Mucosa of rectum (tissue), 2 donors: ENCODE data around the gene GID8.

Experiments used
- H3K27ac ChIP-seq, 2 donors: one replicate each; pipeline ENCODE4 v1.7.0; 2013; ENCODE audit warnings: inconsistent platforms in 2 of 2, low read depth in 2 of 2, low read length in 2 of 2
- H3K27me3 ChIP-seq, 2 donors: one replicate each; pipeline ENCODE4 v1.7.0; 2013; ENCODE audit warnings: low read length in 2 of 2; ENCODE audit not compliant: control insufficient read depth in 2 of 2, insufficient read depth in 2 of 2
- H3K36me3 ChIP-seq, 2 donors: one replicate each; pipeline ENCODE4 v1.7.0; 2013; ENCODE audit warnings: low read length in 2 of 2; ENCODE audit not compliant: control insufficient read depth in 2 of 2, insufficient read depth in 2 of 2
- H3K4me1 ChIP-seq, 2 donors: one replicate each; pipeline ENCODE4 v1.7.0; 2013; ENCODE audit warnings: low read length in 2 of 2, mild to moderate bottlenecking in 1 of 2; ENCODE audit not compliant: control insufficient read depth in 2 of 2, insufficient read depth in 2 of 2
- H3K4me3 ChIP-seq, 2 donors: one replicate each; pipeline ENCODE4 v1.7.0; 2013; ENCODE audit warnings: low read length in 2 of 2
- H3K9ac ChIP-seq, 2 donors: one replicate each; pipeline ENCODE4 v1.7.0; 2013; ENCODE audit warnings: low read length in 2 of 2, low read depth in 1 of 2, mild to moderate bottlenecking in 1 of 2
- H3K9me3 ChIP-seq, 2 donors: one replicate each; pipeline ENCODE4 v1.7.0; 2013; ENCODE audit warnings: low read length in 2 of 2; ENCODE audit not compliant: control insufficient read depth in 2 of 2
- donor health status: healthy.
- donor health status: Normal muscosa, but diverticular disease.

Gene GID8

GRCh38 chr20:62902926-62903615, 34.9 kb upstream of the GID8 start:
- Histone ChIP-seq H3K4me3 (no peak overlapping the region), H3K27me3 (no peaks in the 10 kb centered on the region), H3K4me1 (peaks cover 29 to 31% of the 10 kb centered on the region in 2 donors), H3K27ac (no peak overlapping the region), H3K9me3 (no peaks in the 10 kb centered on the region), H3K9ac (no peak overlapping the region), H3K36me3 (peaks cover 50 to 66% of the 10 kb centered on the region in 2 donors)

DNA sequence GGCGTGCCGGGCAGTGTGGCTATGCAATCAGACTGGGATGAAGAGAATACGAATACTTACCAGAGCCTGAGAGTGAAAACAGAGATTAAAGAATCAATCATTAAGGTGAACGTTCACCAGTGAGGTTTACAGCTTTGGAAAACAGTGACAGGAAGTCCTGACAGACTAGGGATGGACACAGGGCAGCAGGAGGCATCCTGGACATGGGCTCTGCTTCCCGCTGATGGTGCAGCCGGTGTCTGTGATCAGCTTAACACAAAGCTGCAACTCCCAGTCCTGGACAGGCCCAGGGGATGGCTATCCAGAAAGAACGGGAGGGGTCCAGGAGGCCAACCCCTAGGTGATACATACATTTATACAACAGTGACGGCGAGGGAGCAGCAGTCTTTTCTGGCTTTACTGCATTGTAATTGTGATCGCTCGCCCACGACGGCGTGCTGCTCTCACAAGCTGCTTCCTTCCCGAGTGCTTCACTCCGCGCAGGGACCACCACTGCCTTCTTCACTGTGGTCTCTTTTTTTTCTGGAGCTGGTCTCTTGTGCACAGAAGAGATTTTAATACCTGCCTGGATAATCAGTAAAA, 32.3 kb upstream of the GID8 start:
- Histone ChIP-seq H3K9me3 (no peaks in the 10 kb centered on the region), H3K4me1 (peaks cover 8% of the 10 kb centered on the region in 2 donors), H3K27me3 (no peaks in the 10 kb centered on the region), H3K4me3 (no peak overlapping the region), H3K9ac (no peak overlapping the region), H3K27ac (no peak overlapping the region), H3K36me3 (peaks cover 74 to 90% of the 10 kb centered on the region in 2 donors)

DNA sequence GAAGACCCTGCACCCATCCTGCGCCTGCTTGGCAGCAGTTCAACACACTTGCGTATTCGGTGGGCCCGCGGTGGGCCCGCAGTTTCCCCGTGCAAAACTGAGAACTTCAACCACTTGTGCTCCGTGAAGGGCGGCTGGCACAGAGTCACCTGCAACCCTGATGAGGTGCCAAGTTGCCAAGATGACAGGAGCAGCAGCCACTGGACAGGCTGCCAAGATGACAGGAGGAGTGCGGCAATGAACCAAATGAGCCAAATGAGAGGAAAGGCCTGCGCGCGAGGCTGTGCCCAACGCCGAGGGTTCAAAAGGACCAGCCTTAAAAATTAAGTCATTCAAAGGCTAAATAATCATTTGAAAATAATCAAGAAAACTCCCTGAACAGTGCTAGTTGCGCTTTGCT, 31.7 kb upstream of the GID8 start:
- H3K27me3 ChIP-seq: no peaks in the 10 kb centered on the region
- H3K4me1 ChIP-seq: peaks cover 2 to 3% of the 10 kb centered on the region in 2 donors
- H3K36me3 ChIP-seq: peaks cover 80 to 93% of the 10 kb centered on the region in 2 donors
- no peak overlapping the region for H3K4me3 ChIP-seq
- H3K27ac ChIP-seq: no peak overlapping the region
- no peak overlapping the region for H3K9ac ChIP-seq
- H3K9me3 ChIP-seq: no peaks in the 10 kb centered on the region

DNA sequence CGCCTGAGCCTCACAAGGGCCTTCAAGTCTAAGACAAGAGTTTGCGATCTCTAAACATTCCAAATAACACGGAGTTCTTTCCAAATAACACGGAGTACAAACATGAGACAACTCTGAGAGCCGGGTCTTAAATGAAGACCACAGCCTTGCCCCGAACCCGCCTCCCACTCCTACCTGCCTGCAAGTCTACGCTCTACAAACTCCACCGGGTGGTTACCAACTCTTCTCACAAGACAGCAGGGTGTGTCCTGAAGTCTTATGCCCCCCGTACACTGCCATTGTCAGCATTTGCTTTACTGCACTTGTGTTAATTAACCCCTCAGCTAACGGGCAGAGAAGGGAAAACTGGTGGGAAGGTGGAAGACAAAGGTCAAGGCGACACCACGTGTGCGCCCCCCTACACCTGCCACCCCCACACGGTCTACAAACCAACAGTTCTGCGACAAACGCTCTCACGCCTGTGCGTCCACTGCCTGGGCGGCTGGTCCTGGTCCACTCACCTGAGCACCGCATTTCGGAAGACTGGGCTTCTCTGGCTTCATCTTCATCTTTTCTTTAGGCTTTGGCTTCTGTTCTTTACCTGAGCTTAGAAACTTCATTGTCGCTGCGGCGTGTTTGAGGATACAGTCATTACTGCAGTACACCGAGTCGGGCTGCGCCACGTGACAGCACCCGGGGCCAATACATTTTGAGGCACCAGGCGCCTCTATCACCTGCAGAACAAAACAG, 31.1 kb upstream of the GID8 start:
- Histone ChIP-seq H3K27ac (no peak overlapping the region), H3K4me1 (no peaks in the 10 kb centered on the region), H3K9ac (no peak overlapping the region), H3K27me3 (no peaks in the 10 kb centered on the region), H3K4me3 (no peak overlapping the region), H3K36me3 (peaks cover 85 to 95% of the 10 kb centered on the region in 2 donors), H3K9me3 (no peaks in the 10 kb centered on the region)

GRCh38 chr20:62907384-62908317, 30.3 kb upstream of the GID8 start:
- no peaks in the 10 kb centered on the region for H3K9me3 ChIP-seq
- H3K4me1 ChIP-seq: no peaks in the 10 kb centered on the region
- no peak overlapping the region for H3K27ac ChIP-seq
- no peak overlapping the region for H3K4me3 ChIP-seq
- peaks cover 87 to 94% of the 10 kb centered on the region in 2 donors for H3K36me3 ChIP-seq
- no peak overlapping the region for H3K9ac ChIP-seq
- no peaks in the 10 kb centered on the region for H3K27me3 ChIP-seq

GRCh38 chr20:62908971-62909791, 28.8 kb upstream of the GID8 start:
- Histone ChIP-seq H3K4me1 (no peaks in the 10 kb centered on the region), H3K9ac (no peak overlapping the region), H3K4me3 (no peak overlapping the region), H3K9me3 (no peaks in the 10 kb centered on the region), H3K36me3 (peaks cover 83 to 88% of the 10 kb centered on the region in 2 donors), H3K27me3 (no peaks in the 10 kb centered on the region), H3K27ac (no peak overlapping the region)

DNA sequence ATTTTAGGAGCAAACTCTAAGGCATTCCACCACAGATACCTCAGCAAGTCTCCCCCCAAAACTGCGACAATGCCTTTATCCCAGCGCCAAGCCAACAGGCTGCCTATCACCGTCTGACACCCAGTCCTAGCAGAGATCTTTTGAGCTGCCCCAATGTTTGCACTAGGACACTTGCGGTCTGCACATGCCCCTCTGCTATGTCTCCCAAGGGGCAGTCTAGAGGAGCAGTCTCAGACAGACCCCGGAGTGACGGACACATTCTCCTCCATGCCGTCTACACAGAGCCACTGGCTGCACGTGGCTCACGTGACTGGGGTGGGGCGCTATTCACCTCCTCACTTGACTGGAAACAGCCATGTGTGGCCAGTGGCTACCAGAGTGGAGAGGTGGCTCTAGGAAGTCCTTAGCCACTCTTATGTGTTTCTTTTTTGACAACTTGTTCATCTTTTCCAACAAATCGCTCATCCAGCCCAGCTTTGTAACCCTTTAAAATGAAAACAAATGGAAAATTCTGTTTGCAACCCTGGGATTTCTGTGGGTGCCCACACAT, 27.7 kb upstream of the GID8 start:
- no peak overlapping the region for H3K9ac ChIP-seq
- peaks cover 0 to 8% of the 10 kb centered on the region in 2 donors for H3K4me1 ChIP-seq
- H3K27ac ChIP-seq: no peak overlapping the region
- H3K4me3 ChIP-seq: no peak overlapping the region
- no peaks in the 10 kb centered on the region for H3K9me3 ChIP-seq
- H3K27me3 ChIP-seq: no peaks in the 10 kb centered on the region
- peaks cover 76 to 79% of the 10 kb centered on the region in 2 donors for H3K36me3 ChIP-seq

- peaks cover 69 to 72% of the 10 kb centered on the region in 2 donors for H3K36me3 ChIP-seq
- no peaks in the 10 kb centered on the region for H3K9me3 ChIP-seq
- H3K4me3 ChIP-seq: no peak overlapping the region
- H3K27me3 ChIP-seq: no peaks in the 10 kb centered on the region
- no peak overlapping the region for H3K27ac ChIP-seq
- H3K9ac ChIP-seq: no peak overlapping the region
- peaks cover 0 to 11% of the 10 kb centered on the region in 2 donors for H3K4me1 ChIP-seq
These were observed 27.0 kb upstream of the GID8 start for GRCh38 chr20:62910777-62911497.
